ENCODE measurements around the gene NOTCH1. TPM values are rescaled to one million over a fixed set of nuclear protein-coding genes. Genes with fewer than 3 reads are reported as not detected.

The NOTCH1 gene
- total and polyA plus RNA-seq, 2 of the 4 experiments (the other 2 are of a cell fraction) = 1.8 to 6.0 TPM

DNA sequence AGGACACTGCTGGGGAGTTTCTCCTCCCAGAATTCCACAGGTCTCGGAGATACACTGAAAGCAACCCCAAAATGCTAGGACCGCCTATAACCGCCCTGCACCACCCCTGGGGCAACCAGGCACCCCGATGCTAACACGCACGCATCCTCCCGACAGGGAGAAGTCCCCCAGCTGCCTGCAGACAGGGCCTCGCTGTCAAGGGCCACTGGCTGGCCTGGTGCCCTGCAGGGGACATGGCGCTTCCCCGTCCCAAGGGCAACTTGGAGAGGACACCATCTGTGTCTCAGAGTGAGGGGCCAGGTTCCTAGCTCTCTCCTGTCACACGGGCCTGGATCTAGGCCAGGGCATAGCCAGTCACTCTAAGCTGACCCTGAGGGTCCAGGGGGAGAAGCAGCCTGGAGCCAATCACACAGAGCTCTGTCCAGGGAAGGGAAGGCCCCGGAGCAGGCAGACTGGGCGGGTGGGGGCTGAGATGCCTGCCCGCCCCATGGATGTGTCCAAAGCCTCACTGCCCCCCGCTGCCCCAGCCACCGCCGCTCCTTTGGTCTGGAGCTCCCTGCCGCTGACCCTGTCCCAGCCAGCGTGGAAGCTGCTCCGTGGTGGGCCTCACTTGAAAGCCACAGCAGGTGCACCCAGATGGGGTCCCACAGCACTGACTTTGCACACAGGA is 9.7 kb downstream of the NOTCH1 start:
- H3K9me1 ChIP-seq (ENCODE audit: insufficient read depth, low read length) = no peaks in the 10 kb centered on the region
- intact Hi-C loops (cut with micrococcal nuclease) (no loop called here), in situ Hi-C loops (cut with MboI; ENCODE audit: low sequenced_read_pairs) (no loop called here), dilution Hi-C loops (cut with HindIII; ENCODE audit: low sequenced_read_pairs, unreplicated experiment) (no loop called here)
- no peak overlapping the region for H4K91ac ChIP-seq (ENCODE audit: insufficient read depth, low read depth, low read length)
- no peak overlapping the region for H3K23ac ChIP-seq (ENCODE audit: low read depth, low read length)
- H3K4me1 ChIP-seq (ENCODE audit: control insufficient read depth, insufficient read depth, low read length) = 0 out of 2 replicates have a peak, but pooled peaks cover 2% of the 10 kb centered on the region
- no TSS peak for BruUV-seq (replicated peaks)
- no peak overlapping the region for H4K8ac ChIP-seq (ENCODE audit: low read depth in 2 of 2, low read length in 2 of 2)
- no peak overlapping the region for H3K18ac ChIP-seq (ENCODE audit: low read depth, low read length)
- TF ChIP-seq MAFK (IDR thresholded peaks at IDR 0.05; ENCODE audit: low read depth, low read length) (no peak), NFE2L2 (IDR thresholded peaks at IDR 0.05; ENCODE audit: low read depth, low read length) (no peak), POLR2A (IDR thresholded peaks at IDR 0.05; ENCODE audit: low read depth, low read length) (no peak), RFX5 (IDR thresholded peaks at IDR 0.05; ENCODE audit: low read depth, low read length) (no peak), FOS (IDR thresholded peaks at IDR 0.05; ENCODE audit: low read depth, low read length) (no peak), RAD21 (IDR thresholded peaks at IDR 0.05; ENCODE audit: low read length) (no peak), USF2 (IDR thresholded peaks at IDR 0.05; ENCODE audit: low read depth, low read length) (no peak), SMC3 (IDR thresholded peaks at IDR 0.05; ENCODE audit: low read depth, low read length) (no peak), MAZ (IDR thresholded peaks at IDR 0.05; ENCODE audit: borderline replicate concordance, low read depth, low read length) (no peak)
- H2AFZ ChIP-seq (replicated peaks; ENCODE audit: low read length, poor library complexity) = no peak overlapping the region
- H3K4ac ChIP-seq (ENCODE audit: low read depth, low read length) = no peak overlapping the region
- no peak overlapping the region for H3K4me3 ChIP-seq (ENCODE audit: insufficient read depth, low read depth, low read length)
- H3K56ac ChIP-seq (ENCODE audit: extremely low read depth, insufficient read depth, low read length) = no peak overlapping the region
- H4K20me1 ChIP-seq (ENCODE audit: insufficient read depth, low read length) = peaks cover 70% of the 10 kb centered on the region
- H3K14ac ChIP-seq (replicated peaks; ENCODE audit: low read depth, low read length) = no peak overlapping the region
- ChIA-PET POLR2A (ENCODE audit: unreplicated experiment) (no interaction called here), CTCF (no interaction called here)
- ATAC-seq (ENCODE audit: low read depth) (no peak), DNase-seq (no peak)
- no peak overlapping the region for H2BK5ac ChIP-seq (ENCODE audit: low read depth, low read length, poor library complexity, severe bottlenecking)
- peaks cover 13 to 71% of the 10 kb centered on the region in 2 experiments for H3K79me1 ChIP-seq (ENCODE audit: low read depth in 1 of 2, low read length in 2 of 2)
- WGBS, 2 experiments (ENCODE audit: extremely low coverage in 2 of 2, insufficient read length in 1 of 2) = 88% methylated on average over 19 of the region's 20 CpGs; no CpG with 5 or more reads in 1 of the 2 experiments
- H3K4me2 ChIP-seq (ENCODE audit: low read depth, low read length) = no peak overlapping the region
- H2BK15ac ChIP-seq (ENCODE audit: low read depth, low read length) = no peak overlapping the region
- no peak overlapping the region for H4K5ac ChIP-seq (ENCODE audit: low read depth, low read length)
- no peak overlapping the region for H3K9ac ChIP-seq (ENCODE audit: low read depth, low read length)
- no peak overlapping the region for H2AK5ac ChIP-seq (ENCODE audit: low read depth, low read length)
- no peak overlapping the region for H2BK120ac ChIP-seq (ENCODE audit: low read depth, low read length)
- no peaks in the 10 kb centered on the region for H3K9me3 ChIP-seq (ENCODE audit: control insufficient read depth, insufficient read depth, low read length)
- peaks cover 23% of the 10 kb centered on the region; the same call in 1 of the 2 replicates for H3K36me3 ChIP-seq (ENCODE audit: control insufficient read depth, insufficient read depth, low read length)
- no peak overlapping the region for H2BK20ac ChIP-seq (ENCODE audit: low read depth, low read length)
- H3K27ac ChIP-seq (ENCODE audit: insufficient read depth, low read length) = no peak overlapping the region
- H3K27me3 ChIP-seq (ENCODE audit: control insufficient read depth, insufficient read depth, low read length) = no peaks in the 10 kb centered on the region
- H2AK9ac ChIP-seq (replicated peaks; ENCODE audit: low read depth, low read length, poor library complexity) = no peak overlapping the region

Measured in IMR-90 (cell line).